Heart left ventricle (tissue), 16 donors: ENCODE measurements around the gene TMEM204. TPM values are rescaled to one million over a fixed set of nuclear protein-coding genes. Genes with fewer than 3 reads are reported as not detected.
A peak's percentile ranks its signal among the peaks of the same experiment; 100 is the strongest.

Source experiments
- ATAC-seq, 4 donors: fragments of 200-7000 bp; cut with Tn5 transposase; one replicate each; pipeline ENCODE4 v1.9.1; 2020 to 2022; ENCODE audit warnings: moderate library complexity in 4 of 4, mild to moderate bottlenecking in 3 of 4, moderate number of reproducible peaks in 1 of 4
- DNase-seq, 5 donors: peaks; one replicate each; pipeline ENCODE4 v3.0.0-alpha.2; 2020
- H3K27ac ChIP-seq, 12 donors: fragments of 200-600 bp; sonication (generic) in 4 of 12; one replicate each; pipeline versions ENCODE4 v1.5.0 to v1.8.0; 2016 to 2022; ENCODE audit warnings: mild to moderate bottlenecking in 2 of 12
- H3K27me3 ChIP-seq, 9 donors: fragments of 200-600 bp; sonication (generic) in 2 of 9; one replicate each; pipeline versions ENCODE4 v1.5.1 to v1.8.0; 2016 to 2022; ENCODE audit warnings: mild to moderate bottlenecking in 3 of 9
- H3K36me3 ChIP-seq, 9 donors: fragments of 200-600 bp; sonication (generic) in 2 of 9; one replicate each; pipeline versions ENCODE4 v1.5.0 to v1.8.0; 2018 to 2022; ENCODE audit warnings: mild to moderate bottlenecking in 2 of 9
- H3K4me1 ChIP-seq, 12 donors: fragments of 200-600 bp; sonication (generic) in 4 of 12; one replicate each; pipeline versions ENCODE4 v1.5.0 to v1.8.0; 2016 to 2022; ENCODE audit warnings: mild to moderate bottlenecking in 3 of 12
- H3K4me3 ChIP-seq, 12 donors: fragments of 200-600 bp; sonication (generic) in 4 of 12; one replicate each; pipeline versions ENCODE4 v1.5.0 to v1.8.0; 2017 to 2022; ENCODE audit warnings: mild to moderate bottlenecking in 9 of 12, moderate library complexity in 4 of 12
- H3K9me3 ChIP-seq, 12 donors: fragments of 200-600 bp; sonication (generic) in 4 of 12; one replicate each; pipeline versions ENCODE4 v1.5.0 to v1.8.0; 2016 to 2022; ENCODE audit warnings: mild to moderate bottlenecking in 1 of 12
- CTCF ChIP-seq, 12 donors: fragments of 200-600 bp; sonication (generic) in 4 of 12; IDR thresholded peaks; one replicate each; pipeline versions ENCODE4 v1.5.0 to v1.8.0; 2018 to 2022; ENCODE audit warnings: antibody characterized with exemption in 12 of 12, mild to moderate bottlenecking in 5 of 12
- POLR2A ChIP-seq, 2 donors: fragments of 450-650 bp; IDR thresholded peaks; one replicate each; pipeline ENCODE4 v1.6.1; 2017; ENCODE audit warnings: antibody characterized with exemption in 2 of 2, mild to moderate bottlenecking in 2 of 2, moderate library complexity in 2 of 2
- WGBS, 4 donors: extraction: QIAGEN DNeasy Blood & Tissue Kit in 2 of 4; methylation state at CpG; one replicate each; pipeline versions ENCODE4 v1.1.5 to v1.1.7; 2013 to 2018; 5-methylcytosine and 5-hydroxymethylcytosine counted together
- intact Hi-C, 10 donors: fragments of 100-400 bp; cut with DNase I; formaldehyde crosslinking; loops; one replicate each; pipeline versions ENCODE4 v1.11.1 to v1.14.2; 2022
- polyA plus RNA-seq, 2 donors: library from polyadenylated mRNA; stranded (reverse); fragments of 200-250 nt; gene quantifications; one replicate each; pipeline ENCODE4 v1.2.3, GENCODE V29; 2013
- total RNA-seq, 9 donors: library from RNA; depleted of rRNA in 2 of 9; stranded (reverse); fragments of >200 nt in 2 of 9; fragmentation: NEBNext Ultra II Directional in 3 of 9; extraction: Animal tissue kit (Norgen Biotek cat#: 25700) in 3 of 9; gene quantifications; one replicate each; pipeline versions ENCODE4 v1.1.0 to v1.2.4, GENCODE V29; 2016 to 2023
- donor health status: ischemic (EF 13 %, LVEDD 7.1; RV severe dilation, severe dysfunction).
- donor health status: healthy with polysubstance abuse.
- donor health status: DM: no; HTN: yes; CAD: no.
- donor health status: DM: no; HTN: no; CAD: no.
- donor health status: ischemic (EF 25% LVEDD 6.9; RV normal size, moderate dysfunction).
- donor health status: ischemic (EF 25% LVEDD 5.7; RV mildly dilated, moderate dysfunction).
- donor health status: healthy.
- donor health status: DM: yes; HTN: yes; CAD: no.
- donor health status: ischemic (EF 35%, LVEDD 5.7; RV mildly dilated, moderate dysfunction).
- donor health status: nonischemic (EF 11% LVEDD 7.7; RV severe dilation, severe dysfunction).
- donor health status: DM: yes; HTN: yes; CAD: no.
- donor health status: PGD.
- donor health status: ischemic (EF 29% LVEDD 5.4; RV normal size, mild dysfunction).
- donor health status: nonischemic (EF 23%, LVEDD 6.1; RV moderate dilation, normal function).

TMEM204 gene
- total and polyA plus RNA-seq, 11 donors, result 14.0 to 64.2 (median 20.2) TPM

GRCh38 chr16:1528921-1529537 is 4.4 kb upstream of the TMEM204 start:
- WGBS, 4 donors, result 88 to 94% (median 92%) methylated on average over 26 to 29 of the region's 29 CpGs
- Histone ChIP-seq H3K4me1 (peaks cover 14 to 69% (median 58%) of the 10 kb centered on the region in 12 donors), H3K36me3 (no peaks in the 10 kb centered on the region), H3K9me3 (no peaks in the 10 kb centered on the region), H3K27me3 (peaks cover 0 to 5% (median 0%) of the 10 kb centered on the region in 9 donors), H3K4me3 (no peak overlapping the region), H3K27ac (peak overlapping the region in 4 of 12 donors; percentile 95 to 99 (median 96))
- DNase-seq (peak in 1 of 5 donors; percentile 23), ATAC-seq (no peak)
- TF ChIP-seq CTCF (IDR thresholded peaks at IDR 0.05), result no peak
- TF ChIP-seq POLR2A (IDR thresholded peaks at IDR 0.05), result no peak
- intact Hi-C loops, result loop anchor here in 1 of 10 donors (5.0 kb wide), 1 partner anchor 37 kb away; the partner anchor contains the start of gene TELO2

GRCh38 chr16:1530349-1530882 is 3.0 kb upstream of the TMEM204 start:
- ATAC-seq (no peak), DNase-seq (no peak)
- WGBS, 4 donors, result 77 to 86% (median 80%) methylated on average over 23 to 27 of the region's 27 CpGs
- no peak for TF ChIP-seq POLR2A (IDR thresholded peaks at IDR 0.05)
- TF ChIP-seq CTCF (IDR thresholded peaks at IDR 0.05), result no peak
- peaks cover 0 to 1% (median 0%) of the 10 kb centered on the region in 9 donors for H3K36me3 ChIP-seq
- H3K27me3 ChIP-seq, result peaks cover 0 to 11% (median 0%) of the 10 kb centered on the region in 9 donors
- H3K4me1 ChIP-seq, result peaks cover 14 to 73% (median 58%) of the 10 kb centered on the region in 12 donors
- H3K4me3 ChIP-seq, result peak overlapping the region in 7 of 12 donors; percentile 9 to 92 (median 88)
- peak overlapping the region; percentile 92 to 99 (median 96) for H3K27ac ChIP-seq
- intact Hi-C loops, result loop anchor here in 3 of 10 donors (5.0 kb wide), 2 partner anchors 38 to 82 kb away; partner anchors contain the start of genes TELO2 (in 2 of the 3), CRAMP1 (in 1 of the 3) and IFT140 (in 1 of the 3)
- H3K9me3 ChIP-seq, result no peaks in the 10 kb centered on the region

- Histone ChIP-seq H3K36me3 (peaks cover 0 to 8% (median 2%) of the 10 kb centered on the region in 9 donors), H3K27ac (peak overlapping the region; percentile 92 to 99 (median 96)), H3K4me1 (peaks cover 14 to 77% (median 61%) of the 10 kb centered on the region in 12 donors), H3K9me3 (no peaks in the 10 kb centered on the region), H3K27me3 (peaks cover 0 to 15% (median 0%) of the 10 kb centered on the region in 9 donors), H3K4me3 (peak overlapping the region in 11 of 12 donors; percentile 6 to 93 (median 88))
- WGBS, 4 donors, result 42 to 71% (median 57%) methylated on average over 13 to 35 of the region's 35 CpGs
- TF ChIP-seq CTCF (IDR thresholded peaks at IDR 0.05) (peak in 1 of 12 donors; percentile 18), POLR2A (IDR thresholded peaks at IDR 0.05) (peak in 1 of 2 donors; percentile 57)
- ATAC-seq (peak; percentile 11 to 41 (median 33)), DNase-seq (peak; percentile 64 to 85 (median 84))
- intact Hi-C loops, result loop anchor here in 4 of 10 donors (1.0 to 5.0 kb wide), 3 partner anchors 39 to 81 kb away; partner anchors contain the start of genes TELO2 (in 2 of the 4), CRAMP1 (in 1 of the 4) and IFT140 (in 1 of the 4)
These were observed 2.4 kb upstream of the TMEM204 start for GRCh38 chr16:1530883-1531637.
